Measurements from ENCODE around the gene C1QBP. TPM values are rescaled to one million over a fixed set of nuclear protein-coding genes. Genes with fewer than 3 reads are reported as not detected.
"Not testable (repeated sequence)": the region's sequence is repeated elsewhere in the genome, so short reads cannot be mapped to it uniquely, and the experiment has no call there.

The C1QBP gene
- total and polyA plus RNA-seq, 7 donors: 59.8 to 204 (median 94.3) TPM

- Histone ChIP-seq H3K4me3 (peak overlapping the region; percentile 50 to 88 (median 75)), H3K36me3 (peaks cover 5 to 50% (median 22%) of the 10 kb centered on the region in 4 donors), H3K4me1 (peaks cover 0 to 23% (median 18%) of the 10 kb centered on the region in 4 donors), H3K27ac (peak overlapping the region in 3 of 4 donors; percentile 80 to 83 (median 81)), H3K27me3 (no peaks in the 10 kb centered on the region), H3K9me3 (no peaks in the 10 kb centered on the region)
- 23 to 56% methylated on average over 5 of the region's 5 CpGs for WGBS, 2 donors
- intact Hi-C loops (cut with DNase I): loop anchor here (5.0 kb wide), 4 partner anchors 34 to 191 kb away; partner anchors contain the start of genes DERL2, MIS12 and RABEP1
- DNase-seq: no peak
- TF ChIP-seq CTCF (IDR thresholded peaks at IDR 0.05): no peak
- TF ChIP-seq POLR2AphosphoS5 (IDR thresholded peaks at IDR 0.05): no peak
- TF ChIP-seq POLR2A (IDR thresholded peaks at IDR 0.05): no peak
- TF ChIP-seq EP300 (IDR thresholded peaks at IDR 0.05): no peak
These were observed 1.1 kb downstream of the C1QBP start for GRCh38 chr17:5437721-5438317.

GRCh38 chr17:5435781-5436315 is 3.1 kb downstream of the C1QBP start:
- H3K9me3 ChIP-seq, H3K27me3 ChIP-seq, H3K27ac ChIP-seq, H3K4me3 ChIP-seq, DNase-seq: not testable (repeated sequence)
- WGBS, 2 donors: 88 to 90% methylated on average over 10 to 12 of the region's 12 CpGs
- Histone ChIP-seq H3K36me3 (peaks cover 5 to 70% (median 37%) of the 10 kb centered on the region in 4 donors), H3K4me1 (peaks cover 0 to 23% (median 18%) of the 10 kb centered on the region in 4 donors)
- intact Hi-C loops (cut with DNase I): loop anchor here (5.0 kb wide), 4 partner anchors 36 to 189 kb away; partner anchors contain the start of genes DERL2, MIS12 and RABEP1

GRCh38 chr17:5434984-5435383 is 4.0 kb downstream of the C1QBP start:
- Histone ChIP-seq H3K4me1 (peaks cover 0 to 23% (median 18%) of the 10 kb centered on the region in 4 donors), H3K27me3 (no peaks in the 10 kb centered on the region), H3K9me3 (no peaks in the 10 kb centered on the region), H3K27ac (no peak overlapping the region), H3K4me3 (no peak overlapping the region), H3K36me3 (peaks cover 5 to 79% (median 39%) of the 10 kb centered on the region in 4 donors)
- TF ChIP-seq EP300 (IDR thresholded peaks at IDR 0.05) (no peak), CTCF (IDR thresholded peaks at IDR 0.05) (no peak), POLR2A (IDR thresholded peaks at IDR 0.05) (no peak), POLR2AphosphoS5 (IDR thresholded peaks at IDR 0.05) (no peak)
- intact Hi-C loops (cut with DNase I): loop anchor here (5.0 kb wide), 4 partner anchors 37 to 188 kb away; partner anchors contain the start of genes DERL2, MIS12 and RABEP1
- no peak for DNase-seq
- 93 to 96% methylated on average over 2 of the region's 2 CpGs for WGBS, 2 donors

GRCh38 chr17:5431949-5432556 is 6.9 kb downstream of the C1QBP start:
- DNase-seq: no peak
- intact Hi-C loops (cut with DNase I): no loop called here
- H3K4me3 ChIP-seq: no peak overlapping the region
- 83 to 85% methylated on average over 3 of the region's 3 CpGs for WGBS, 2 donors
- H3K4me1 ChIP-seq: peaks cover 0 to under 1% (median 0%) of the 10 kb centered on the region in 4 donors
- H3K27me3 ChIP-seq: no peaks in the 10 kb centered on the region
- H3K36me3 ChIP-seq: peaks cover 16 to 100% (median 64%) of the 10 kb centered on the region in 4 donors
- H3K9me3 ChIP-seq: no peaks in the 10 kb centered on the region
- no peak overlapping the region for H3K27ac ChIP-seq
- TF ChIP-seq POLR2A (IDR thresholded peaks at IDR 0.05) (no peak), EP300 (IDR thresholded peaks at IDR 0.05) (no peak), POLR2AphosphoS5 (IDR thresholded peaks at IDR 0.05) (no peak), CTCF (IDR thresholded peaks at IDR 0.05) (no peak)

GRCh38 chr17:5431234-5431633 is 7.7 kb downstream of the C1QBP start:
- DNase-seq; H3K9me3 ChIP-seq; H3K4me3 ChIP-seq; H3K27ac ChIP-seq; intact Hi-C loops (cut with DNase I); H3K4me1 ChIP-seq; H3K27me3 ChIP-seq: not testable (repeated sequence)
- 69 to 90% methylated on average over 5 of the region's 5 CpGs for WGBS, 2 donors
- H3K36me3 ChIP-seq: peaks cover 17 to 100% (median 67%) of the 10 kb centered on the region in 4 donors
